SH-SY5Y (cell line): ENCODE data around the gene CCL22.

ENCODE experiments used
- GATA2 ChIP-seq: IDR thresholded peaks from 2 replicates; pipeline ENCODE4 v1.6.1; 2011; ENCODE audit warnings: mild to moderate bottlenecking, low read depth, low read length
- GATA3 ChIP-seq: IDR thresholded peaks from 2 replicates; pipeline ENCODE4 v1.6.1; 2011; ENCODE audit warnings: low read depth, mild to moderate bottlenecking, low read length, moderate library complexity

DNA sequence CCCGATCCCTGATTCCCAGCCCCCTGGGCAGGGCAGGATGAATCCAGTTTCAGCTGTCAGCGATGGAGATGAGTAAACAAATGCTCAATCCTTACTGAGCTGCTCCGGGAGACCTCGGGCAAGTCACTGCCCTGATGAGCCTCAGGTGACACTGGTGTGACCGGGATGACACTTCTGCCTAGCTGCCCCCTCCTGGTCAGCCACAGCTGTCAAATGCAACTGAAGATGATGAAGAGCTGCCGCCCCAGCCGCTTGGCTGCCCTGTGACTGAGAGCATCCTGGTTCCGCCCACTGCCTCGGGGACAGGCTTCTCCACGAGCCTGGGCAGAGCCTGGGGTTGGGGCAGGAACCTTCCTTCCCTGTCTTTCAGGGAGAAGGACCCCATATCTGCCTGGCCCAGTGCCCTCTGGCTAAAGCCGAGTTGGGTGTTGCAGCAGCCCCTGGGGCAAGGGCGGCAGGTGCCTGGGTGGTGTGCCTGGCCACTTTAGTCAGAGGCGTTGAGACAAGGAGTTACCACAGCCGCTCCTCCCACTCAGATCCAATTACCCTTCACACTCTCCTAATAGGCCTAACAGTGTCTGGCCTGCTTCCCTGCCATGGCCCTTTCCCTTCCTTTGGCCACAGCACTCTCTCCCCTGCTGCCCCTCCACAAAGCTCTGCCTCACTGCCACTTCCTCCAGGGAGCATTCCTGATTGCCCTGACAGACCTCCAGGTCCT, 51.4 kb downstream of the CCL22 start:
- TF ChIP-seq GATA3 (no peak), GATA2 (no peak)
